ENCODE data around the gene TBC1D22A. TPM values are rescaled to one million over a fixed set of nuclear protein-coding genes. Genes with fewer than 3 reads are reported as not detected.

TBC1D22A gene
- total and polyA plus RNA-seq, 4 donors, result 4.1 to 12.4 (median 8.4) TPM

DNA sequence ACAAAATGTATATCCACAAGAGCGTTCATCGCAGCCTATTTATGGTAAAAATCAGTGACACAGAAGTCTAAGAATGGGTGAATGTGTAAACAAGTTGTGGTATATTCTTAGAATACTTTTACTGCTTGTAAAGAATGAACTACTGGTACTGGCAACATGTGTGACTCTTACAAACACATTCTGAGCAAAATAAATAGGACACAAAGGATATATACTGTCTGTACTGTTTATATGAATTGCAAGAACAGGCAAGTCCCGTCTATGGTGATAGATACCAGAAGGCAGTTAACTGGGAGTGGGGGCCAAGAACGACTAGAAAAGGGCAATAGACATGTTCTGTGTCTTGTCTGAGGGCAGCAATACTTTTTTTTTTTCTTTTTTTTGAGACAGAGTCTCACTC lies 112.6 kb downstream of the TBC1D22A start:
- H3K9me3 ChIP-seq (ENCODE audit: control insufficient read depth in 4 of 4, low read length in 3 of 4), result no peaks in the 10 kb centered on the region
- no peak overlapping the region for H3K9ac ChIP-seq (ENCODE audit: low read depth in 1 of 2, low read length in 2 of 2)
- peaks cover 0 to 2% (median 0%) of the 10 kb centered on the region in 4 donors for H3K4me1 ChIP-seq (ENCODE audit: control insufficient read depth in 4 of 4, insufficient read depth in 4 of 4, low read length in 3 of 4)
- H3K27ac ChIP-seq (ENCODE audit: low read depth in 1 of 2, low read length in 2 of 2), result no peak overlapping the region
- 93% methylated on average over 4 of the region's 4 CpGs for WGBS
- H3K36me3 ChIP-seq (ENCODE audit: control insufficient read depth in 4 of 4, insufficient read depth in 3 of 4, low read depth in 1 of 4, low read length in 3 of 4), result no peaks in the 10 kb centered on the region
- no peak for DNase-seq (ENCODE audit: low spot score)
- H3K27me3 ChIP-seq (ENCODE audit: control insufficient read depth in 4 of 4, insufficient read depth in 4 of 4, low read length in 3 of 4), result no peaks in the 10 kb centered on the region
- H3K4me3 ChIP-seq (ENCODE audit: low read depth in 1 of 3, low read length in 3 of 3), result no peak overlapping the region
- TF ChIP-seq SP1 (IDR thresholded peaks at IDR 0.05), result no peak
- TF ChIP-seq, protein P1, sequence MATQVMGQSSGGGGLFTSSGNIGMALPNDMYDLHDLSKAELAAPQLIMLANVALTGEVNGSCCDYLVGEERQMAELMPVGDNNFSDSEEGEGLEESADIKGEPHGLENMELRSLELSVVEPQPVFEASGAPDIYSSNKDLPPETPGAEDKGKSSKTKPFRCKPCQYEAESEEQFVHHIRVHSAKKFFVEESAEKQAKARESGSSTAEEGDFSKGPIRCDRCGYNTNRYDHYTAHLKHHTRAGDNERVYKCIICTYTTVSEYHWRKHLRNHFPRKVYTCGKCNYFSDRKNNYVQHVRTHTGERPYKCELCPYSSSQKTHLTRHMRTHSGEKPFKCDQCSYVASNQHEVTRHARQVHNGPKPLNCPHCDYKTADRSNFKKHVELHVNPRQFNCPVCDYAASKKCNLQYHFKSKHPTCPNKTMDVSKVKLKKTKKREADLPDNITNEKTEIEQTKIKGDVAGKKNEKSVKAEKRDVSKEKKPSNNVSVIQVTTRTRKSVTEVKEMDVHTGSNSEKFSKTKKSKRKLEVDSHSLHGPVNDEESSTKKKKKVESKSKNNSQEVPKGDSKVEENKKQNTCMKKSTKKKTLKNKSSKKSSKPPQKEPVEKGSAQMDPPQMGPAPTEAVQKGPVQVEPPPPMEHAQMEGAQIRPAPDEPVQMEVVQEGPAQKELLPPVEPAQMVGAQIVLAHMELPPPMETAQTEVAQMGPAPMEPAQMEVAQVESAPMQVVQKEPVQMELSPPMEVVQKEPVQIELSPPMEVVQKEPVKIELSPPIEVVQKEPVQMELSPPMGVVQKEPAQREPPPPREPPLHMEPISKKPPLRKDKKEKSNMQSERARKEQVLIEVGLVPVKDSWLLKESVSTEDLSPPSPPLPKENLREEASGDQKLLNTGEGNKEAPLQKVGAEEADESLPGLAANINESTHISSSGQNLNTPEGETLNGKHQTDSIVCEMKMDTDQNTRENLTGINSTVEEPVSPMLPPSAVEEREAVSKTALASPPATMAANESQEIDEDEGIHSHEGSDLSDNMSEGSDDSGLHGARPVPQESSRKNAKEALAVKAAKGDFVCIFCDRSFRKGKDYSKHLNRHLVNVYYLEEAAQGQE (IDR thresholded peaks at IDR 0.05), result no peak
- TF ChIP-seq NR2F2 (IDR thresholded peaks at IDR 0.05), result no peak
- no peak for TF ChIP-seq FOXA2 (IDR thresholded peaks at IDR 0.05)
- no peak for TF ChIP-seq YY1 (IDR thresholded peaks at IDR 0.05)
- TF ChIP-seq, protein P2, sequence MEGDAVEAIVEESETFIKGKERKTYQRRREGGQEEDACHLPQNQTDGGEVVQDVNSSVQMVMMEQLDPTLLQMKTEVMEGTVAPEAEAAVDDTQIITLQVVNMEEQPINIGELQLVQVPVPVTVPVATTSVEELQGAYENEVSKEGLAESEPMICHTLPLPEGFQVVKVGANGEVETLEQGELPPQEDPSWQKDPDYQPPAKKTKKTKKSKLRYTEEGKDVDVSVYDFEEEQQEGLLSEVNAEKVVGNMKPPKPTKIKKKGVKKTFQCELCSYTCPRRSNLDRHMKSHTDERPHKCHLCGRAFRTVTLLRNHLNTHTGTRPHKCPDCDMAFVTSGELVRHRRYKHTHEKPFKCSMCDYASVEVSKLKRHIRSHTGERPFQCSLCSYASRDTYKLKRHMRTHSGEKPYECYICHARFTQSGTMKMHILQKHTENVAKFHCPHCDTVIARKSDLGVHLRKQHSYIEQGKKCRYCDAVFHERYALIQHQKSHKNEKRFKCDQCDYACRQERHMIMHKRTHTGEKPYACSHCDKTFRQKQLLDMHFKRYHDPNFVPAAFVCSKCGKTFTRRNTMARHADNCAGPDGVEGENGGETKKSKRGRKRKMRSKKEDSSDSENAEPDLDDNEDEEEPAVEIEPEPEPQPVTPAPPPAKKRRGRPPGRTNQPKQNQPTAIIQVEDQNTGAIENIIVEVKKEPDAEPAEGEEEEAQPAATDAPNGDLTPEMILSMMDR (IDR thresholded peaks at IDR 0.05; ENCODE audit: low read depth, low read length, missing input control), result no peak
- no peak for TF ChIP-seq GABPA (IDR thresholded peaks at IDR 0.05 in 1 of 2, conservative IDR thresholded peaks at IDR 0.05 in 1 of 2)
- no peak for TF ChIP-seq RAD21 (IDR thresholded peaks at IDR 0.05)
- TF ChIP-seq TAF1 (conservative IDR thresholded peaks at IDR 0.05), result no peak
- TF ChIP-seq, protein P3, sequence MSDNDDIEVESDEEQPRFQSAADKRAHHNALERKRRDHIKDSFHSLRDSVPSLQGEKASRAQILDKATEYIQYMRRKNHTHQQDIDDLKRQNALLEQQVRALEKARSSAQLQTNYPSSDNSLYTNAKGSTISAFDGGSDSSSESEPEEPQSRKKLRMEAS (IDR thresholded peaks at IDR 0.05), result no peak
- TF ChIP-seq, protein P4, sequence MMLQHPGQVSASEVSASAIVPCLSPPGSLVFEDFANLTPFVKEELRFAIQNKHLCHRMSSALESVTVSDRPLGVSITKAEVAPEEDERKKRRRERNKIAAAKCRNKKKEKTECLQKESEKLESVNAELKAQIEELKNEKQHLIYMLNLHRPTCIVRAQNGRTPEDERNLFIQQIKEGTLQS (IDR thresholded peaks at IDR 0.05), result no peak
- TF ChIP-seq FOXA1 (IDR thresholded peaks at IDR 0.05), result no peak
- TF ChIP-seq RXRA (IDR thresholded peaks at IDR 0.05), result no peak

DNA sequence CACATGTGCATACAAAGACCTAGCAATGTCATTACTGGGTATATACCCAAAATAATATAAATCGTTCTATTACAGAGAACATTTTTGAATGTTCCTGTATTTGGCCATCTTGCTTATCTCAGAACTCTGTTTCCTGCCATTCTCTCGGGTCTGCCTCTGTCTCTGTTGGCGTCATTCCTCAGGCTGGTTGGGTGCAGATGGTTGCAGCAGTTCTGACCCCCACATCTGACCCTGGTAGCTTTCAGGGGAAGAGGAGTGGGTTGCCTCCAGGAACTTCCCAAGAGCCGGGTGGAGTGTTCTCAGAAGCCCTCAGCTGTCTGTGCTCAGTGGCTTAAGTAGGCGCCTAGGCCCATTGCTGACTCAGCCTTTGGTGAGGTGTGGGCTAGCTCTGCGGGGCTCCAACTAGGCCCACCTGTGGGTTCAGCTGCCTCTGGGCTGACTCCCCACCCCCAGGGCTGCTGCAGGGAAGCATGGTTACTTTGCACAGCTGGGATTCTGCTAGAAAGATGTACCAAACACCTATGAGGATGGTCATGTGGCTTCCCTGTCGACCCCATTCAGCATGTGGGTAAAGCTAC lies 114.0 kb downstream of the TBC1D22A start:
- peaks cover 0 to 3% (median 0%) of the 10 kb centered on the region in 4 donors for H3K36me3 ChIP-seq (ENCODE audit: control insufficient read depth in 4 of 4, insufficient read depth in 3 of 4, low read depth in 1 of 4, low read length in 3 of 4)
- H3K27ac ChIP-seq (ENCODE audit: low read depth in 1 of 2, low read length in 2 of 2), result no peak overlapping the region
- H3K27me3 ChIP-seq (ENCODE audit: control insufficient read depth in 4 of 4, insufficient read depth in 4 of 4, low read length in 3 of 4), result no peaks in the 10 kb centered on the region
- H3K4me1 ChIP-seq (ENCODE audit: control insufficient read depth in 4 of 4, insufficient read depth in 4 of 4, low read length in 3 of 4), result no peaks in the 10 kb centered on the region
- no peak overlapping the region for H3K4me3 ChIP-seq (ENCODE audit: low read depth in 1 of 3, low read length in 3 of 3)
- WGBS, result 86% methylated on average over 7 of the region's 7 CpGs
- no peak for DNase-seq (ENCODE audit: low spot score)
- H3K9me3 ChIP-seq (ENCODE audit: control insufficient read depth in 4 of 4, low read length in 3 of 4), result no peaks in the 10 kb centered on the region
- TF ChIP-seq NR2F2 (IDR thresholded peaks at IDR 0.05), result peak; percentile 78
- TF ChIP-seq, protein P3 (IDR thresholded peaks at IDR 0.05), result no peak
- no peak overlapping the region for H3K9ac ChIP-seq (ENCODE audit: low read depth in 1 of 2, low read length in 2 of 2)
